K562 (cell line): ENCODE results near the gene FAM114A1.

Source experiments
- ADNP ChIP-seq: fragments of 200-800 bp; sonication (Bioruptor generic); IDR thresholded peaks from 2 replicates; pipeline ENCODE4 v1.6.1; 2016; ENCODE audit warnings: missing genetic modification characterization, missing compliant biosample characterization
- CC2D1A ChIP-seq: fragments of 450-650 bp; IDR thresholded peaks from 2 replicates; pipeline ENCODE4 v1.6.1; 2017; ENCODE audit warnings: mild to moderate bottlenecking
- MBD1 ChIP-seq: fragments of 250-450 bp; sonication (Bioruptor Pico); IDR thresholded peaks from 2 replicates; pipeline ENCODE4 v1.8.0; 2022; ENCODE audit warnings: inconsistent platforms
- POLR2A ChIP-seq: fragments of 450-650 bp; conservative IDR thresholded peaks from 2 replicates; pipeline ENCODE4 v1.6.1; 2016
- RAD21 ChIP-seq, 2 experiments: fragments of 250-450 bp in 1 of 2; fragments of 450-650 bp in 1 of 2; sonication (Bioruptor Pico) in 1 of 2; formaldehyde crosslinking in 1 of 2; IDR thresholded peaks in 1 of 2; conservative IDR thresholded peaks in 1 of 2; 2 replicates each; pipeline versions ENCODE4 v1.4.0 to v1.8.0; 2020 to 2022; ENCODE audit warnings: mild to moderate bottlenecking in 2 of 2, moderate library complexity in 1 of 2
- TBL1XR1 ChIP-seq, 2 experiments: IDR thresholded peaks; 2 replicates each; pipeline ENCODE4 v1.6.1; 2012; ENCODE audit warnings: improper control_type of control experiment in 2 of 2, low read length in 2 of 2, mild to moderate bottlenecking in 1 of 2

- TF ChIP-seq RAD21 (CRISPR knock-in tag; conservative IDR thresholded peaks at IDR 0.05 in 1 of 2, IDR thresholded peaks at IDR 0.05 in 1 of 2) = no peak
- TF ChIP-seq CC2D1A = no peak
- TF ChIP-seq POLR2A = no peak
- TF ChIP-seq TBL1XR1 (IDR thresholded peaks at IDR 0.05; ENCODE audit: low read length in 2 of 2) = no peak
- TF ChIP-seq MBD1 (CRISPR knock-in tag) = no peak
- no peak for TF ChIP-seq ADNP
These were observed 9.0 kb downstream of the FAM114A1 start for GRCh38 chr4:38876636-38877035.
